ENCODE data around the gene EGFR.

The EGFR gene

DNA sequence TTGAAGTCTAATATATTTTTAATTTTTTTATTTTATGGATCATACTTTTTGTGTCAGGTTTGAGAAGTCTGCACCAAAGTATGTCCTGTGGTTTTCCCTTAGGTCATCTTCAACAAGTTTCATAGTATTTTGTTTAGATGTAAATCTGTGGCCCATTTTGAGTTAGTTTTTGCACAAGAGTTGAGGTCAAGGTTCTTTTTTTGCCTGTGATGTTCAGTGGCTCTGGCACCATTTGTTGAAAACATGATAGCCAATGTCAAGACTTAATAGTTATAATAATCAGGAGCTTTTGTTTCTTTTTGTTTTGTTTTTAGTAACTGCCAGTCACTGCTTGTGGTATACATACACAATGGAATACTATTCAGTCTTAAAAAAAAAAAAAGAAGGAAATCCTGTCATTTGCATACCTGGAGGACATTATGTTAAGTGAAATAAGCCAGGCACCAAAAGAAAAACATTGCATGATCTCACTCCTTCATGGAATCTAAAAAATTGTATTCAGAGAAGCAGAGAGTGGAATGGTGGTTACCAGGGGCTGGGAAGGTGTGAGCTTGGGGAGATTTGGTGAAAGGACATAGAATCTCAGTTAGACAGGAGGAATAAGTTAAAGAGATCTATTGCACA lies 61.3 kb downstream of the EGFR start:
- no peak overlapping the region for H3K9ac ChIP-seq (ENCODE audit: low read depth in 1 of 2, low read length in 2 of 2)
- H3K4me1 ChIP-seq (ENCODE audit: control insufficient read depth in 1 of 2, insufficient read depth in 2 of 2, low read length in 2 of 2), result peaks cover 46 to 59% of the 10 kb centered on the region in 2 donors
- H3K36me3 ChIP-seq (ENCODE audit: control insufficient read depth in 1 of 2, insufficient read depth in 2 of 2, low read length in 2 of 2), result no peaks in the 10 kb centered on the region
- H3K9me3 ChIP-seq (ENCODE audit: control insufficient read depth in 1 of 2, low read length in 2 of 2), result no peaks in the 10 kb centered on the region
- no peaks in the 10 kb centered on the region for H3K27me3 ChIP-seq (ENCODE audit: control insufficient read depth in 1 of 2, insufficient read depth in 2 of 2, low read length in 2 of 2)
- H3K4me3 ChIP-seq (ENCODE audit: low read depth in 1 of 2, low read length in 2 of 2), result no peak overlapping the region
- H3K27ac ChIP-seq (ENCODE audit: low read depth, low read length), result no peak overlapping the region

DNA sequence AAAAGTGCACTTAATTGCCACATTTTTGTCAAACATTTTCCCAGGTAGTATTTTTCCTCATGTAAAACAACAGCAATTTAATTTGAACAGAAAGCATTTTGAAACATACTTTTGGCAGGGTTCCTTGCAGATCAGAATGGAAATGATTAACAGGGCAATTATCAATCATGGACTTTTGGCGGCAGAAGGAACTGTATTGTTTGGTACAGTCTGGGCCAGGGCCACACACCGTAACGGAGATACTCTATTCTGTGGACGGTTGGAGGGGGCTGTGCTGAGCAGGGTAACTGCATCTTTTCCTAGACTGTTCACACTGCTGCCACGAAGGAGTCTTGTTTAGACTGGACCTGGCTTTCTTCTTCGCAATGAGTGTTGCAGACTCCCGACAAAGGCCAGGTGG lies 62.3 kb downstream of the EGFR start:
- H3K4me1 ChIP-seq (ENCODE audit: control insufficient read depth in 1 of 2, insufficient read depth in 2 of 2, low read length in 2 of 2), result peaks cover 38 to 49% of the 10 kb centered on the region in 2 donors
- H3K9ac ChIP-seq (ENCODE audit: low read depth in 1 of 2, low read length in 2 of 2), result peak overlapping the region in 1 of 2 donors; percentile 49
- no peaks in the 10 kb centered on the region for H3K27me3 ChIP-seq (ENCODE audit: control insufficient read depth in 1 of 2, insufficient read depth in 2 of 2, low read length in 2 of 2)
- H3K36me3 ChIP-seq (ENCODE audit: control insufficient read depth in 1 of 2, insufficient read depth in 2 of 2, low read length in 2 of 2), result no peaks in the 10 kb centered on the region
- no peaks in the 10 kb centered on the region for H3K9me3 ChIP-seq (ENCODE audit: control insufficient read depth in 1 of 2, low read length in 2 of 2)
- peak overlapping the region; percentile 30 to 37 for H3K4me3 ChIP-seq (ENCODE audit: low read depth in 1 of 2, low read length in 2 of 2)
- H3K27ac ChIP-seq (ENCODE audit: low read depth, low read length), result peak overlapping the region; percentile 33

DNA sequence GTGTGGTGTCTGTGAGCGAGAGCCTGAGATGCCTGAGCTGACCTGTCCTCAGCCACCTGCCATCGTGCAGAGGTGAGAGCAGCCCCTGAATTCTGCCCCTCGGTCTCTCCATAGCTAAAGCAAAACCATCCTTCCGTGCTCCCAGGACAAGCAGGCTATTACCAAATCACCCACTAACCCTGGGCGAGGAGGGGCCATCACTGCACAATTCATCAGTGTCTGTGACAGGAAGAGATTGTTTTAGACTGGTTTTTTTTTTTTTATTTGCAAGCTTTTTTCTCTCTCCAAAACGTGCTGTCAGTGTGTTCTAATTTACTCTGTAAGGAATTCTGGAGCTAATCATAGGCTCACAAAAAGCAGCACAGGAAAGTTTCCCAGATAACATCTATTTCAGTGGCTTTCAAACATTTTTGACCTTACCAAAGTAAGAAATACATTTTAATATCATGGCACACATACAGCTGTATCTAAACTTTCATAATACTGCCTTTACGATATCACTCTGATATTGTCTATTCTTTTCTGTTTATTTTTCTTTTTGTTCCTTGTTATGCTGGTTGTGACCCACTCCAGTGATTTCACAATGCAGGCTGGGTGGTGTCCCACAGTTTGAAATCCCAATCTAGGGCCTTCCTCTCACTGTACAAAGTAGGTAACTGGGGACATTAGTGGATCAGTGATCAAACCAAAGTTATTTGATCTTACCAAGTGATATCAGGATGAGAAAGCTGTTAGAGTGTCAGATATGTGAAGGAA lies 62.8 kb downstream of the EGFR start:
- peak overlapping the region in 1 of 2 donors; percentile 49 for H3K9ac ChIP-seq (ENCODE audit: low read depth in 1 of 2, low read length in 2 of 2)

DNA sequence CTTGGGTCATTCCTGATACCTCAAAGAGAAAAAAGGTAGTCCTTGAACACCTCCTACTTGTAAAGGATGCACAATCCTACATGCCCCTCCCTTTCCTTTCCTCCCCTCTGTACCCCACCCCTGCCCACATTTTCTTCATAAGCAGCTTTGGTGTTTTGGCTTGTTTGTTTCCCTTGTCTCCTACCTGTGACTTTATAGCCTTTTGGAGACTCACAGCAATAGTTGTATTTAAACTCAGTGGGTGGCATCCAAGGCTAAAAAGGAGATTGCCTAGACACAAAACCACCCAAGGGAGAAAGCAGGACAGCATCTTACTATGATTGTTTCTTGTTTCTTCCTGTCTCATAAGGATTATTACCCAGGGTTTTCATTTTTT lies 63.4 kb downstream of the EGFR start:
- H3K4me3 ChIP-seq (ENCODE audit: low read depth in 1 of 2, low read length in 2 of 2), result no peak overlapping the region
- H3K9me3 ChIP-seq (ENCODE audit: control insufficient read depth in 1 of 2, low read length in 2 of 2), result no peaks in the 10 kb centered on the region
- H3K27me3 ChIP-seq (ENCODE audit: control insufficient read depth in 1 of 2, insufficient read depth in 2 of 2, low read length in 2 of 2), result no peaks in the 10 kb centered on the region
- H3K36me3 ChIP-seq (ENCODE audit: control insufficient read depth in 1 of 2, insufficient read depth in 2 of 2, low read length in 2 of 2), result no peaks in the 10 kb centered on the region
- no peak overlapping the region for H3K27ac ChIP-seq (ENCODE audit: low read depth, low read length)
- H3K4me1 ChIP-seq (ENCODE audit: control insufficient read depth in 1 of 2, insufficient read depth in 2 of 2, low read length in 2 of 2), result peaks cover 29 to 45% of the 10 kb centered on the region in 2 donors
- no peak overlapping the region for H3K9ac ChIP-seq (ENCODE audit: low read depth in 1 of 2, low read length in 2 of 2)

More for the DNA sequence above, 62.8 kb downstream of the EGFR start:
- Histone ChIP-seq H3K27ac (ENCODE audit: low read depth, low read length) (no peak overlapping the region), H3K4me1 (ENCODE audit: control insufficient read depth in 1 of 2, insufficient read depth in 2 of 2, low read length in 2 of 2) (peaks cover 33 to 48% of the 10 kb centered on the region in 2 donors), H3K27me3 (ENCODE audit: control insufficient read depth in 1 of 2, insufficient read depth in 2 of 2, low read length in 2 of 2) (no peaks in the 10 kb centered on the region), H3K36me3 (ENCODE audit: control insufficient read depth in 1 of 2, insufficient read depth in 2 of 2, low read length in 2 of 2) (no peaks in the 10 kb centered on the region), H3K4me3 (ENCODE audit: low read depth in 1 of 2, low read length in 2 of 2) (peak overlapping the region; percentile 30 to 37), H3K9me3 (ENCODE audit: control insufficient read depth in 1 of 2, low read length in 2 of 2) (no peaks in the 10 kb centered on the region)

DNA sequence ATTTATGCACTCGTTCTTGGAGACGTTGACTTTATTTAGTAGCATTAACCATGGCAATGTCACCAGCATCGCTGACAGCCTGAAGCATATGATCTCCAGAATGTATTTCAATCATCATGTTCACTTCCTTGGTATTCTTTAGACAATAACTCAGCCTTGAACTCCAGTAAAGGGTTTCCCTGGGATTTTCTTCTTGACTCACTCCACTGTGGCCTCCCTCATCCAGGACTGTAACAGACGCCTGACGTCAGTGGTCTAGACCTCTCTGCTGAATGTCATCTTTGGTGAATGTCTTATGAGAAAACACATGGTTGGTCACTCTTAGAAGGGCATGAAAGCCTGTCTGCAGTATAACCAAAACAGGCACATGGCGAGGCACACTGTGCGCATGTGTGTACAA lies 64.4 kb downstream of the EGFR start:
- H3K4me1 ChIP-seq (ENCODE audit: control insufficient read depth in 1 of 2, insufficient read depth in 2 of 2, low read length in 2 of 2), result peaks cover 25 to 38% of the 10 kb centered on the region in 2 donors
- H3K36me3 ChIP-seq (ENCODE audit: control insufficient read depth in 1 of 2, insufficient read depth in 2 of 2, low read length in 2 of 2), result no peaks in the 10 kb centered on the region
- H3K9me3 ChIP-seq (ENCODE audit: control insufficient read depth in 1 of 2, low read length in 2 of 2), result no peaks in the 10 kb centered on the region
- H3K4me3 ChIP-seq (ENCODE audit: low read depth in 1 of 2, low read length in 2 of 2), result no peak overlapping the region
- no peak overlapping the region for H3K27ac ChIP-seq (ENCODE audit: low read depth, low read length)
- H3K27me3 ChIP-seq (ENCODE audit: control insufficient read depth in 1 of 2, insufficient read depth in 2 of 2, low read length in 2 of 2), result no peaks in the 10 kb centered on the region
- no peak overlapping the region for H3K9ac ChIP-seq (ENCODE audit: low read depth in 1 of 2, low read length in 2 of 2)

DNA sequence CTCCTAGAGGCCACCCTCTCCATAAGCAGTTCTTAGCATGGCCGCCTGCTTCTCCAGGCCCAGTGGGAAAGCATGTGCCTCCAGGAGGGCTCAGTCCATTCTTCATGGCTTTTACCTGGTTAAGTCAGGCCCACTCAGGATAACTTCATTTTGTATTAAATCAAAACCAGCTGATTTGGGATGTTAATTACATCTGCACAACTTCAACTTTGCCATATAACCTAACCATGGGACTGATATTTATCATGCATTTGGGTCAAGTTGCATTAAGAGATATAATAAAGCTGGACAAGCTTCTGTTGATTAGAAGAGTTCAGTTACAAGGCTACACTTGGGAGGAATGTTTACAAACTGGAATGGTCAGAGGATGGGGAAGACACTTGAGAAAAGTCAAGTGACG lies 65.5 kb downstream of the EGFR start:
- Histone ChIP-seq H3K27me3 (ENCODE audit: control insufficient read depth in 1 of 2, insufficient read depth in 2 of 2, low read length in 2 of 2) (no peaks in the 10 kb centered on the region), H3K4me1 (ENCODE audit: control insufficient read depth in 1 of 2, insufficient read depth in 2 of 2, low read length in 2 of 2) (peaks cover 17 to 32% of the 10 kb centered on the region in 2 donors), H3K36me3 (ENCODE audit: control insufficient read depth in 1 of 2, insufficient read depth in 2 of 2, low read length in 2 of 2) (no peaks in the 10 kb centered on the region), H3K9ac (ENCODE audit: low read depth in 1 of 2, low read length in 2 of 2) (no peak overlapping the region), H3K4me3 (ENCODE audit: low read depth in 1 of 2, low read length in 2 of 2) (no peak overlapping the region), H3K27ac (ENCODE audit: low read depth, low read length) (no peak overlapping the region), H3K9me3 (ENCODE audit: control insufficient read depth in 1 of 2, low read length in 2 of 2) (no peaks in the 10 kb centered on the region)

DNA sequence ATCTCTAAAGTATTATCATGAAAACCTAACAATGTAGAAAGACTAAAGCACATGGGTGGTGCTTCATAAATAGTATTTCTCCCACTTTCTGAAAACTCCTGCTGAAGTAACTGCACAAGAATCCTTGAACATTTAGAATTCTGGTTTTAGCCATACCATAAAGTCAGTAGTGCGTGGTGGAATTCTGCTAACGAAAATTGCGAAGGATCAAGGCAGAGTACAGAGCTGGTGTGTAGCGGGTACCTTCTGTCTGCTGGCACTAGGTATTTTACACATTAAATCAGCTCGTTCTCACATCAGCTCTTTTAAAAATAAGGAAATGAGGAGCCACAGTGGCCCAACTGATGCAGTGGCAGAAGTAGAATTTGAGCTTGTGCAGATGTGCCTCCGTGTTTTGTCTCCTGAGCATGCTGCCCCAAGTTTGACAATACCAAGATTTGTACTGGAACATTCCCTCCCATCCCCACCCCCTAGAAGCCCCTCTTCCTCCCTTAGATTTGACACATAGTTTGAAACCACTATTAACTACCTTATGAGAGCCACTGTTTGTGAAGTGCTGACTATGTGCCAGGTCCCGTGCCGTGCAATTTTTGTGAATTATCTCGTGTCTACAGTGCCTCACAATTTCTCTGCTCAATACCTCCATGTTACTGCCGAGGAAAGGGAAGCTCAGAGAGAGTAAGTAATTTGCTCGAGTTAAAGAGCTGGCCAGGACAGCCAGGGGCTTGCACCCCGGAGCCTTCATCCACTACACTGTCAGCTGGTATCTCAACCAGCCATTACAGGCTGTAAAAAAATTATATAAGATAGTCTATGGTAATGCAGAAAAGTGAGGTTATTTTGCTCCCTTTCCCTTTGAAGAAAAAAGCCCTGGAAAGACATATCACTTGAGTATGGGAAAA lies 66.9 kb downstream of the EGFR start:
- H3K27me3 ChIP-seq (ENCODE audit: control insufficient read depth in 1 of 2, insufficient read depth in 2 of 2, low read length in 2 of 2), result no peaks in the 10 kb centered on the region
- H3K4me1 ChIP-seq (ENCODE audit: control insufficient read depth in 1 of 2, insufficient read depth in 2 of 2, low read length in 2 of 2), result peaks cover 11 to 28% of the 10 kb centered on the region in 2 donors
- no peaks in the 10 kb centered on the region for H3K36me3 ChIP-seq (ENCODE audit: control insufficient read depth in 1 of 2, insufficient read depth in 2 of 2, low read length in 2 of 2)
- H3K4me3 ChIP-seq (ENCODE audit: low read depth in 1 of 2, low read length in 2 of 2), result no peak overlapping the region
- no peak overlapping the region for H3K27ac ChIP-seq (ENCODE audit: low read depth, low read length)
- H3K9me3 ChIP-seq (ENCODE audit: control insufficient read depth in 1 of 2, low read length in 2 of 2), result no peaks in the 10 kb centered on the region
- no peak overlapping the region for H3K9ac ChIP-seq (ENCODE audit: low read depth in 1 of 2, low read length in 2 of 2)

DNA sequence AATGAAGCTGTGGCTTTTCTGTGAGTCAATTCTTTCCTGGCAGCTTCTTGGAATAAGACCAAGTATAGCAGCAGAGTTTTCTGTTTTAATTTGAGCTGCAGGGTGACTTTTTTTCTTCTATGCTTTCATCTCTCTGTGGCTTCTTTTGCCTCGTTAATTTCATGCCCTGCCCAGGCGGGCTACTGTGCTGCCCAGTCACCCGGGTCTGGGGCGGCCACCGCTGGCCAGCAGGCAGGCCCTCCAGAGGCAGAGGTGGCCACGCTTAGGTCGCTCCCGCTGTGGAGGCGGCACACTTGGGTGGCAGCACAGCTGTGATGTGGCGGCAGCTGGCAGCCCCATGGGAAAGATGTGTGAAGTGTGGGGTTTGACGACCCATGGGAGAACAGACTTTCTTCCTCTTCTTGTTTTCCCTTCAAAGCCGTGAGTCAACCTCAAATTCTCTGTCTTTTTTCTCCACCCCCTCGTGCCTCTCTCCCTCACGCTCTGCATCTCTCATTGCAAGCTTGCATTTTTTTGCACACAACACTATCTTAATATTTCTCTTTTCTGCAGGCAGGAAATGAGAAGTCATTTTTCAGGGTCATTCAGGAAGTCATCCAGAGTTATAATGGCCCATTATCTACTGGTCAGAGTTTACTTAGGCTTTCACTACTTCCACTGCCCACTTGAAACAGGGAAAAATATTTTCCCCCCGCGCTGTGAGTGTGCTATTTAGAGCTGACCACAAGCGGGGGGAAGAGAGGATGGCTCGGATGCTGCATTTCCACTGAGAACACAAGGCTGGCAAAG lies 67.8 kb downstream of the EGFR start:
- Histone ChIP-seq H3K36me3 (ENCODE audit: control insufficient read depth in 1 of 2, insufficient read depth in 2 of 2, low read length in 2 of 2) (no peaks in the 10 kb centered on the region), H3K9ac (ENCODE audit: low read depth in 1 of 2, low read length in 2 of 2) (no peak overlapping the region), H3K9me3 (ENCODE audit: control insufficient read depth in 1 of 2, low read length in 2 of 2) (no peaks in the 10 kb centered on the region), H3K27ac (ENCODE audit: low read depth, low read length) (peak overlapping the region; percentile 78), H3K4me3 (ENCODE audit: low read depth in 1 of 2, low read length in 2 of 2) (no peak overlapping the region), H3K27me3 (ENCODE audit: control insufficient read depth in 1 of 2, insufficient read depth in 2 of 2, low read length in 2 of 2) (no peaks in the 10 kb centered on the region), H3K4me1 (ENCODE audit: control insufficient read depth in 1 of 2, insufficient read depth in 2 of 2, low read length in 2 of 2) (peaks cover 6 to 27% of the 10 kb centered on the region in 2 donors)

DNA sequence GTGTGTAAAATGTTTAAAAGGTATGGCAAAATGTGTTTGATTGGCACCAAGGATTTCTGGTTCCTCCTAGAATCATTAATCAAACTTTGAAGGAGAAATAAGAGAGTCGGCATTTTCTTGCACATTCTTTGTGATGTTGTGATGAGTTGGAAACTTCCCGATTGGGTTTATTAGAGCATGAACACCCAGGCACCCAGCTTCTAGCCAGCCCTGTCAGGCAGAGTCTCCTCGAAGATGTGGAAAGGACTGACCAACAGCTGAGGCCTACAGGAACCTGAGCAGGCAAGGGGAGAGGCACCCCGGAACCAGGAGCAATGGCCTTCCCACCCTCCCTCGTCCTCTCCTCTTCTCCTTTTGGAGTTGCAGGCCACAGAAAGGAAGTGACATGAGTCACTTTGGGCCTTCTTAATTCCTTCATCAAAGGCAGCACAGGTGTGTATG lies 68.7 kb downstream of the EGFR start:
- Histone ChIP-seq H3K9me3 (ENCODE audit: control insufficient read depth in 1 of 2, low read length in 2 of 2) (no peaks in the 10 kb centered on the region), H3K27me3 (ENCODE audit: control insufficient read depth in 1 of 2, insufficient read depth in 2 of 2, low read length in 2 of 2) (no peaks in the 10 kb centered on the region), H3K9ac (ENCODE audit: low read depth in 1 of 2, low read length in 2 of 2) (no peak overlapping the region), H3K4me3 (ENCODE audit: low read depth in 1 of 2, low read length in 2 of 2) (no peak overlapping the region), H3K4me1 (ENCODE audit: control insufficient read depth in 1 of 2, insufficient read depth in 2 of 2, low read length in 2 of 2) (peaks cover 10 to 24% of the 10 kb centered on the region in 2 donors), H3K36me3 (ENCODE audit: control insufficient read depth in 1 of 2, insufficient read depth in 2 of 2, low read length in 2 of 2) (no peaks in the 10 kb centered on the region), H3K27ac (ENCODE audit: low read depth, low read length) (no peak overlapping the region)

Data from duodenal mucosa (tissue), 2 donors.